WERI-Rb-1 (cell line): Measurements from ENCODE around the gene TSHZ3.

Source experiments
- DNase-seq: peaks from one replicate; pipeline ENCODE4 v3.0.0-alpha.2; 2020
- H3K27ac ChIP-seq: fragments of 250-450 bp; sonication (Bioruptor Pico); 2 replicates; pipeline ENCODE4 v1.5.1; 2020; ENCODE audit warnings: mild to moderate bottlenecking, moderate library complexity
- H3K27me3 ChIP-seq: fragments of 250-450 bp; sonication (Bioruptor Pico); 2 replicates; pipeline ENCODE4 v1.5.1; 2021; ENCODE audit warnings: mild to moderate bottlenecking, low read depth, moderate library complexity; ENCODE audit not compliant: insufficient read depth, severe bottlenecking
- H3K36me3 ChIP-seq: fragments of 250-450 bp; sonication (Bioruptor Pico); 2 replicates; pipeline ENCODE4 v1.5.1; 2020; ENCODE audit warnings: mild to moderate bottlenecking, moderate library complexity
- H3K4me3 ChIP-seq: 2 replicates; pipeline ENCODE4 v1.5.1; 2011; ENCODE audit warnings: low read depth, mild to moderate bottlenecking, control low read depth, low read length
- H3K9me3 ChIP-seq: fragments of 250-450 bp; sonication (Bioruptor Pico); 2 replicates; pipeline ENCODE4 v1.5.1; 2021; ENCODE audit warnings: mild to moderate bottlenecking, moderate library complexity; ENCODE audit not compliant: severe bottlenecking
- TF ChIP-seq, protein P1 (sequence below): IDR thresholded peaks from 2 replicates; pipeline ENCODE4 v1.5.1; 2011; ENCODE audit warnings: low read depth, mild to moderate bottlenecking, control low read depth, inconsistent platforms, low read length

Gene TSHZ3

DNA sequence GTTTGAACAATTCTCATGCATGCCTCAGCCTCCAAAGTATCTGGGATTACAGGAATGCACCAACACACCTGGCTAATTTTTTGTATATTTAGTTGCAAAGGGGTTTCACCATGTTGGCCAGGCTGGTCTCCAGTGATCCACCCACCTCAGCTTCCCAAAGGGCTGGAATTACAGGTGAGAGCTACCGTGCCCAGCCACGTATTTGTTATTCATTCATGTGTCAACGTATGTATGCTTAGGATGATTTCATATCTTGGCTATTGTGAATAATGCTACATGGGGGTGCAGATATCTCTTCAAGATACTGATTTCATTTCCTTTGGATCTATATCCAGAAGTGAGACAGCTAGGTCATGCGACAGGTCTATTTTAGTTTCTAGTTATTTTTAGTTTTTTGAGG lies 113.4 kb downstream of the TSHZ3 start:
- Histone ChIP-seq H3K4me3 (no peak overlapping the region), H3K9me3 (no peaks in the 10 kb centered on the region), H3K27me3 (no peaks in the 10 kb centered on the region), H3K36me3 (no peaks in the 10 kb centered on the region), H3K27ac (no peak overlapping the region)
- DNase-seq: no peak
- TF ChIP-seq, protein P1, sequence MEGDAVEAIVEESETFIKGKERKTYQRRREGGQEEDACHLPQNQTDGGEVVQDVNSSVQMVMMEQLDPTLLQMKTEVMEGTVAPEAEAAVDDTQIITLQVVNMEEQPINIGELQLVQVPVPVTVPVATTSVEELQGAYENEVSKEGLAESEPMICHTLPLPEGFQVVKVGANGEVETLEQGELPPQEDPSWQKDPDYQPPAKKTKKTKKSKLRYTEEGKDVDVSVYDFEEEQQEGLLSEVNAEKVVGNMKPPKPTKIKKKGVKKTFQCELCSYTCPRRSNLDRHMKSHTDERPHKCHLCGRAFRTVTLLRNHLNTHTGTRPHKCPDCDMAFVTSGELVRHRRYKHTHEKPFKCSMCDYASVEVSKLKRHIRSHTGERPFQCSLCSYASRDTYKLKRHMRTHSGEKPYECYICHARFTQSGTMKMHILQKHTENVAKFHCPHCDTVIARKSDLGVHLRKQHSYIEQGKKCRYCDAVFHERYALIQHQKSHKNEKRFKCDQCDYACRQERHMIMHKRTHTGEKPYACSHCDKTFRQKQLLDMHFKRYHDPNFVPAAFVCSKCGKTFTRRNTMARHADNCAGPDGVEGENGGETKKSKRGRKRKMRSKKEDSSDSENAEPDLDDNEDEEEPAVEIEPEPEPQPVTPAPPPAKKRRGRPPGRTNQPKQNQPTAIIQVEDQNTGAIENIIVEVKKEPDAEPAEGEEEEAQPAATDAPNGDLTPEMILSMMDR: no peak

DNA sequence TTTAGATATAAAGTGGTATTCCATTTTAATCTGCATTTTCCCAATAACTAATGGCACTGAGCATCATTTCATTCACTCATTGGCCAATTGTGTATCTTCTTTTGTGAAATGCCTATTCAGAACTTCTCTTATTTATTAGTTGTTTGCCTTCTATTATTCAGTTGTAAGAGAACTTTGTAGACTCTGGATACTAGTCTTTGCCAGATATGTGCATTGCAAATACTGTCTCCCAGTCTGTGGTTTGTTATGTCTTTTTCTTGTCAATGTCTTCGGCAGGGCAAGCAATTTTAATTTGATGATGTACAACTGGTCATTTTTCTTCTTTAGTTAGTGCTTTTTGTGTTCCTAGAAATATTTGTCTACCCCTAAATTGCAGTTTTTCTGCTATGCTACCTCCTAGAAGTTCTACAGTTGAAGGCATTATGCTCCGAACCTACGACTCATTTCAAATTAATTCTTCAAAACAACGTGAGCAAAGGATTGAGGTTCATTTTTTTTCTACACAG lies 115.9 kb downstream of the TSHZ3 start:
- TF ChIP-seq, protein P1: no peak
- no peak for DNase-seq
- Histone ChIP-seq H3K27ac (no peak overlapping the region), H3K27me3 (no peaks in the 10 kb centered on the region), H3K36me3 (no peaks in the 10 kb centered on the region), H3K4me3 (no peak overlapping the region), H3K9me3 (no peaks in the 10 kb centered on the region)

DNA sequence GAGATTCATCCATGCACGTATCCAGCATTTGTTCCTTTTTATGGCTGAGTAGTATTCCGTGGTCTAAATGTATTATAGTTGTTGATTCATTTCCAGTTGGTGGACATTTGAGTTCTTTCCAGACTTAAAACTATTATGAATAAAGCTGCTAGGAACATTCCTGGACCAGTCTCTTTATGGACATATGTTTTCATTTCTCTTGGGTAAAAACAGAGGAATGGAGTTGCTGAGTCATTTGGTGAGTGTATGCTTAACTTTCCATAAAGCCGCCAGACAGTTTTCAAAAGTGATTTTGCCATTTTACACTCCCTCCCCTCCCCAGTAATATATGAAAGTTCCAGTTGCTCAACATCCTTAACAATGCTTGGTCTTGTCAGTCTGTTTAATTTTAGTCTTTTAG lies 116.4 kb downstream of the TSHZ3 start:
- TF ChIP-seq, protein P1: no peak
- no peaks in the 10 kb centered on the region for H3K27me3 ChIP-seq

DNA sequence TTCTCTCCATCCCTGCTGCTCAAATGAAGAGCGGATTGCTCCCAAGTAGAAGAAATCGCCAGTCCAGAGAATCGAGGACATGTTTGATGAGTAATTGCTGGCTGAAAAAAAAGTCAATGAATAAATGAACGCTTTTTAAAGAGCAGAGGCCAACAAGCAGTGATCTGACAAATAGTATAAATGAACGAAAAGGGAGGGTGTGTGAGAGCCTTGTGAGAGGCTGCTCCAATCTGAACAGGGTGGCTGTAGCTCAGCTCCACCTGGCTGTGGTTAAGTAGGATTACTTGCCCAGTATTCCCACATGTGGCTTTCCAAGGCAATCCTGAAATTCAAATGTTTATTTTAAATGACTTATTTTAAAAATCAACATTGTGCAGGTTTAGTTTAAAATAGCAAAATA lies 117.1 kb downstream of the TSHZ3 start:
- H3K27ac ChIP-seq: no peak overlapping the region
- H3K4me3 ChIP-seq: no peak overlapping the region
- DNase-seq: no peak
- TF ChIP-seq, protein P1: peak; percentile 30; the same call in 1 of the 2 replicates
- H3K9me3 ChIP-seq: no peaks in the 10 kb centered on the region
- H3K27me3 ChIP-seq: no peaks in the 10 kb centered on the region
- H3K36me3 ChIP-seq: no peaks in the 10 kb centered on the region

More for the DNA sequence above, 116.4 kb downstream of the TSHZ3 start:
- no peak overlapping the region for H3K27ac ChIP-seq
- H3K9me3 ChIP-seq: no peaks in the 10 kb centered on the region
- DNase-seq: no peak
- H3K4me3 ChIP-seq: no peak overlapping the region
- no peaks in the 10 kb centered on the region for H3K36me3 ChIP-seq

DNA sequence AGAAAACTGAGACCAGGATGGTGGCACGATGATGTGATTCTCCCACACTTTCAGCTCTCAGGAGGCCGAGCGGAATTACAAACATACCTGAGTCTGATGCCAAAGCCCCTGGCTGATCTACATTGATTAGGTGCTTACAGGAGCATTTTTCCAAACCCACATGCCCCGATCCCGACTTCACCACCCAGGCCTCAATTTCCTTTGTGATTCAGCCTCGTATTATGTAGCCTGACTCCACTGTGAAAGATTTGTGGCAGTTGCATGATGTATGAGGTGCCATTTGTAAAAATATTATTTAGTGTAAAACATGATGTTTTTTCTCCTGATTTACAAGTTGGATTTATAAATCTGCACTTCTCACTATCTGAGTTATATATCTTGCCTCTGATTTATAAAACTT lies 118.0 kb downstream of the TSHZ3 start:
- no peaks in the 10 kb centered on the region for H3K36me3 ChIP-seq
- H3K27ac ChIP-seq: no peak overlapping the region
- TF ChIP-seq, protein P1: no peak
- no peak for DNase-seq
- H3K4me3 ChIP-seq: no peak overlapping the region
- H3K9me3 ChIP-seq: no peaks in the 10 kb centered on the region
- no peaks in the 10 kb centered on the region for H3K27me3 ChIP-seq
